Esophagus mucosa (tissue), 1 donor: ENCODE results near the gene TROAP. TPM values are rescaled to one million over a fixed set of nuclear protein-coding genes. Genes with fewer than 3 reads are reported as not detected.
"Not testable (repeated sequence)": the region's sequence is repeated elsewhere in the genome, so short reads cannot be mapped to it uniquely, and the experiment has no call there.

Source experiments
- ATAC-seq: fragments of 200-7000 bp; cut with Tn5 transposase; one replicate; pipeline ENCODE4 v1.9.1; 2020
- total RNA-seq: library from RNA; stranded (reverse); gene quantifications from one replicate; pipeline ENCODE4 v1.2.4, GENCODE V29; 2023
- donor health status: DM: yes; HTN: yes; CAD: no.

The TROAP gene
- total RNA-seq, 1 donor from 2014 or later = 23.6 TPM

- peak; percentile 12 for ATAC-seq
Observed at GRCh38 chr12:49330631-49331379, 7.8 kb downstream of the TROAP start.

GRCh38 chr12:49331380-49332222 is 8.5 kb downstream of the TROAP start:
- ATAC-seq = peak; percentile 54

GRCh38 chr12:49332441-49332861 is 9.4 kb downstream of the TROAP start:
- no peak for ATAC-seq

GRCh38 chr12:49332891-49333371 is 9.9 kb downstream of the TROAP start:
- no peak for ATAC-seq

DNA sequence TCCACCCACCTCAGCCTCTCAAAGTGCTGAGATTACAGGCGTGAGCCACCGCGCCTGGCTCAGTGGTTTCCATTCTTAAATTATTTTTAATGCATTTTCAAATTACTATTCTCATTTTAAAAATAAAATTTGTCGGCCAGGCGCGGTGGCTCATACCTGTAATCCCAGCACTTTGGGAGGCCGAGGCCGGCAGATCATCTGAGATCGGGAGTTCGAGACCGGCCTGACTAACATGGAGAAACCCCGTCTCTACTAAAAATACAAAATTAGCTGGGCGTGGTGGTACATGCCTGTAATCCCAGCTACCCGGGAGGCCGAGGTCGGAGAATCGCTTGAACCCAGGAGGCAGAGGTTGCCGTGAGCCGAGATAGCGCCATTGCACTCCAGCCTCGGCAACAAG is 10.7 kb downstream of the TROAP start:
- ATAC-seq = not testable (repeated sequence)

GRCh38 chr12:49334226-49334625 is 11.2 kb downstream of the TROAP start:
- ATAC-seq = no peak

DNA sequence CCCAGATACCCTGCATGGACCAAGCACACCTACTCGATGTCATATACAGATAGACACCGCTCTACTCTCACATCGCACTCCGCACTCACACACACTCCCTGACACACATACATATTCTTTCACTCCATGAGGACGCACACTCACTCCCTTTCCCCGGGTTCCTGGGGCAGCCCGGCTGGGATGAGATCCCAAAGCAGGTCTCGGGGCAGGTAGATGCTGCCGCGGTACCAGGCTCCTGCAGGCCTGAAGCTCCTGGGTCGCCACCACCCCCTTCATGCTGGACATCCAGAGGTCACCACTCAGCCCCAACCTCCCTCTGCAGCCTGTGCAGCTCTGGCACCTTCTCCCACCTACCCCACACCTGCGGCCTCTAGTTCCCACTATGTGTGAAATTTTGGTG is 11.6 kb downstream of the TROAP start:
- ATAC-seq = no peak

- ATAC-seq = no peak
Observed at GRCh38 chr12:49335118-49335954, 12.3 kb downstream of the TROAP start.

DNA sequence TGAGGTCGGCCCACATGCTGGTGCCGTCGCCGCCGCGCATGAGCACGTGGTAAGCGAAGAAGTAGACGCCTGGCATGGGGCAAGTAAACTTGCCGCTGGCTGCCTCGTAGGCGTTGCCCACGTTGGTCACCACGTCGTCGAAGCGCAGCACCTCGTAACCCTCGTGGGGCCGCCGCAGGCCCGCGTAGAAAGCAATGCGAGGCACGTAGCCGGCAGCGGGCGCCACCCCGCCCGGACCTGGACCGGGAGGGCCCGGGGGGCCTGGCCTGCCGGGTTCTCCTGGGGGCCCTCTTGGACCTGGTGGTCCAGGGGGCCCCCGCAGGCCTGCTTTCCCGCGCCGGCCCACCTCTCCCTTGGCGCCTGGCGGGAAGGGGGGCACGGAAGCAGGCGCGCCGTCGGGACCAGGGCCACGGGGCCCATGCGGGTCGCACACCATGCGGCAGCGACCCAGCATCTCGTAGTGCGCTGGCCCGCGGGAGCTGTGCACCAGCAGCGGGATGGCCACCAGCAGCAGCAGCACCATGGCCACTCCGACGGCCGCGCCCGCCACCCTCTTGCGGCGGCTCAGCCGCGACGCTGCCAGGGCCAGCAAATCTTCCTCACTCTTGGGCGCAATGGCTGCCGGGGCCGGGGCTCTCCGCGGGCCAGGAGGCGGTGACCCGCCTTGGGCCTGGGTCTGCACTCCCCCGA is 13.0 kb downstream of the TROAP start:
- no peak for ATAC-seq

GRCh38 chr12:49336645-49337584 is 13.9 kb downstream of the TROAP start, which contains the start of gene C1QL4:
Gene C1QL4, minus strand, starts transcription at chr12:49337188. Its CDS starts 711 bp downstream, at chr12:49336477.
- peak; percentile 82 for ATAC-seq

GRCh38 chr12:49338830-49339463 is 15.9 kb downstream of the TROAP start:
- no peak for ATAC-seq

DNA sequence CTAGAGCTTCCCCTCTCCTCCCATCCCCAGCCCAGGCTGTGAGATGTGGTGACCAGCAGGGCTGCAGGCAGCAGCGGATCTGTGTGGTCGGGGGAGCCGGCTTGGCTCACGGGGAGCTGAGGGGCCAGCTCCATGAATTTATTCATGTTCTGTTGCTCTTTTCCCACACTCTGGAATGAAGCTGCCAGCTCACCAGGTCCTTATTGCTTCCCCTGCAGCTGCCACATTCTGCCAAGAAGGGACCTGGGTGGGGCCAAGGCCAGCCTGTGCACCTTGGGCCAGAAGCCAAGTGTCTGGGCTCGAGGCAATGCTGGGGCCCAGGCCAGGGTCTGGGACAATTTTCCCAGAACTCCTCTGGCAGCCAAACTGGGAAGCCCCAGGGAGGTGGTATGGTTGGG is 16.4 kb downstream of the TROAP start:
- no peak for ATAC-seq

DNA sequence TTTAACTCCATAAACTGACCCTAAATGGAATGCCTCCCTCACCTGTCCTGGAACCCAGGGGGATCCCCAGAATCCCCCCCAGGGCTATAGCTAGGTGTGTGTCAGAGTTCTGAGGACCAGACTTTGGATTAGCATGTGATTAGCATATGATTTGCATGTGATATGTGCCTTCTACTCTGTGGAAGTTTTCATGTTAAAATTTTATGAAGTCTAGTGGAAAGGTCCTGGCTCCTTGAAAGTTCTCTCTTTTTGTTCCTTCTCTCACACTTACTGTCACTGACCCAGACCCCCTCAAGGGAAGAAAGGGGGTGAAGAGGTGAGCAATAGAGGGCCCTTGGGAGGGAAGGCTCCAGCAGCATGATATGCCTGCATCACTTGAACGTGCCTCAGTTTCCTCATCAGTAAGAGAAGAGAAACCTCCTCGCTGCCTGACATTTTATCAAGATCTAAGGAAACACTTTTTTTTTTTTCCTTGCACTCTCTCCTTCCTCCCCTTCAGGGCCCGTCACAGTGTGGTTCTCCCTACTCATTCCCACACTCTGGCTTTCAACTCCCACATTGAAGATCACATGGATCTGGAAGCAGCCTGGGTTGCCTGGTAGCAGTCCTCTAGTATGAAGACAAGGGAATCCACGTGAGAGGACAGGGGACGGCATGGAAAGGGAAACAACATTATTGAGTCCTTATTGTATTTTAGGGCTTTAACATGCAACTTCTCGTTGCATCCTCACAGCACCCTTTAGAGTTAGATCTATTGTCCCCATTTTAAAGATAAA is 17.2 kb downstream of the TROAP start:
- no peak for ATAC-seq

GRCh38 chr12:49340971-49341776 is 18.1 kb downstream of the TROAP start:
- no peak for ATAC-seq

- no peak for ATAC-seq
Observed at GRCh38 chr12:49341777-49342065, 18.7 kb downstream of the TROAP start.

GRCh38 chr12:49342066-49342913 is 19.2 kb downstream of the TROAP start:
- ATAC-seq = peak; percentile 60

GRCh38 chr12:49342914-49343731 is 20.1 kb downstream of the TROAP start:
- ATAC-seq = peak; percentile 16
